Karpas-422 (cell line): ENCODE measurements around the gene HIP1R. TPM values are rescaled to one million over a fixed set of nuclear protein-coding genes. Genes with fewer than 3 reads are reported as not detected.

ENCODE experiments used
- DNase-seq: peaks from one replicate; pipeline ENCODE4 v3.0.0-alpha.2; 2015
- H2AFZ ChIP-seq: fragments of 200-600 bp; sonication (generic); 2 replicates; pipeline ENCODE4 v1.6.1; 2014; ENCODE audit warnings: antibody characterized with exemption, low read length, mixed read lengths
- H3K27ac ChIP-seq: fragments of 200-600 bp; sonication (generic); 2 replicates; pipeline ENCODE4 v1.5.1; 2014; ENCODE audit warnings: mild to moderate bottlenecking, low read length, moderate library complexity
- H3K27me3 ChIP-seq: fragments of 200-600 bp; sonication (generic); 2 replicates; pipeline ENCODE4 v1.6.1; 2014; ENCODE audit warnings: low read length, mixed read lengths
- H3K36me3 ChIP-seq: fragments of 200-600 bp; sonication (generic); 2 replicates; pipeline ENCODE4 v1.6.1; 2014; ENCODE audit warnings: low read length, mixed read lengths; ENCODE audit not compliant: insufficient read depth
- H3K4me1 ChIP-seq: fragments of 200-600 bp; sonication (generic); 2 replicates; pipeline ENCODE4 v1.6.1; 2014; ENCODE audit warnings: mild to moderate bottlenecking, low read length, mixed read lengths
- H3K4me2 ChIP-seq: fragments of 200-600 bp; sonication (generic); 2 replicates; pipeline ENCODE4 v1.6.1; 2014; ENCODE audit warnings: low read length, low read depth, mild to moderate bottlenecking; ENCODE audit not compliant: poor library complexity, severe bottlenecking
- H3K4me3 ChIP-seq: fragments of 200-600 bp; sonication (generic); 2 replicates; pipeline ENCODE4 v1.5.1; 2014; ENCODE audit warnings: mild to moderate bottlenecking, antibody characterized with exemption, low read length, mixed read lengths
- H3K79me2 ChIP-seq: fragments of 200-600 bp; sonication (generic); 2 replicates; pipeline ENCODE4 v1.6.1; 2014; ENCODE audit warnings: mild to moderate bottlenecking, low read length, mixed read lengths
- H3K9ac ChIP-seq: fragments of 200-600 bp; sonication (generic); 2 replicates; pipeline ENCODE4 v1.6.0; 2014; ENCODE audit warnings: low read length
- H3K9me2 ChIP-seq: fragments of 200-600 bp; sonication (generic), shearing (Covaris generic); replicated peaks from 2 replicates; pipeline ENCODE4 v1.6.0; 2014; ENCODE audit warnings: mild to moderate bottlenecking, low read length, moderate library complexity; ENCODE audit not compliant: insufficient read depth
- H3K9me3 ChIP-seq: fragments of 300-700, 200-600 bp; sonication (generic); 2 replicates; pipeline ENCODE4 v1.6.1; 2014; ENCODE audit warnings: low read length, mixed read lengths
- H4K20me1 ChIP-seq: fragments of 200-600 bp; sonication (generic); 2 replicates; pipeline ENCODE4 v1.6.1; 2014; ENCODE audit warnings: mild to moderate bottlenecking, antibody characterized with exemption, low read length, low read depth; ENCODE audit not compliant: insufficient read depth
- total RNA-seq: library from RNA; depleted of rRNA; stranded (reverse); fragments of >200 nt; shearing (Covaris generic); gene quantifications from 2 replicates; pipeline ENCODE4 v1.2.3, GENCODE V29; 2014; ENCODE audit warnings: low replicate concordance; rRNA removed

The HIP1R gene, protein sequence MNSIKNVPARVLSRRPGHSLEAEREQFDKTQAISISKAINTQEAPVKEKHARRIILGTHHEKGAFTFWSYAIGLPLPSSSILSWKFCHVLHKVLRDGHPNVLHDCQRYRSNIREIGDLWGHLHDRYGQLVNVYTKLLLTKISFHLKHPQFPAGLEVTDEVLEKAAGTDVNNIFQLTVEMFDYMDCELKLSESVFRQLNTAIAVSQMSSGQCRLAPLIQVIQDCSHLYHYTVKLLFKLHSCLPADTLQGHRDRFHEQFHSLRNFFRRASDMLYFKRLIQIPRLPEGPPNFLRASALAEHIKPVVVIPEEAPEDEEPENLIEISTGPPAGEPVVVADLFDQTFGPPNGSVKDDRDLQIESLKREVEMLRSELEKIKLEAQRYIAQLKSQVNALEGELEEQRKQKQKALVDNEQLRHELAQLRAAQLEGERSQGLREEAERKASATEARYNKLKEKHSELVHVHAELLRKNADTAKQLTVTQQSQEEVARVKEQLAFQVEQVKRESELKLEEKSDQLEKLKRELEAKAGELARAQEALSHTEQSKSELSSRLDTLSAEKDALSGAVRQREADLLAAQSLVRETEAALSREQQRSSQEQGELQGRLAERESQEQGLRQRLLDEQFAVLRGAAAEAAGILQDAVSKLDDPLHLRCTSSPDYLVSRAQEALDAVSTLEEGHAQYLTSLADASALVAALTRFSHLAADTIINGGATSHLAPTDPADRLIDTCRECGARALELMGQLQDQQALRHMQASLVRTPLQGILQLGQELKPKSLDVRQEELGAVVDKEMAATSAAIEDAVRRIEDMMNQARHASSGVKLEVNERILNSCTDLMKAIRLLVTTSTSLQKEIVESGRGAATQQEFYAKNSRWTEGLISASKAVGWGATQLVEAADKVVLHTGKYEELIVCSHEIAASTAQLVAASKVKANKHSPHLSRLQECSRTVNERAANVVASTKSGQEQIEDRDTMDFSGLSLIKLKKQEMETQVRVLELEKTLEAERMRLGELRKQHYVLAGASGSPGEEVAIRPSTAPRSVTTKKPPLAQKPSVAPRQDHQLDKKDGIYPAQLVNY
- total RNA-seq, result 19.4 and 42.9 TPM in 2 replicates

DNA sequence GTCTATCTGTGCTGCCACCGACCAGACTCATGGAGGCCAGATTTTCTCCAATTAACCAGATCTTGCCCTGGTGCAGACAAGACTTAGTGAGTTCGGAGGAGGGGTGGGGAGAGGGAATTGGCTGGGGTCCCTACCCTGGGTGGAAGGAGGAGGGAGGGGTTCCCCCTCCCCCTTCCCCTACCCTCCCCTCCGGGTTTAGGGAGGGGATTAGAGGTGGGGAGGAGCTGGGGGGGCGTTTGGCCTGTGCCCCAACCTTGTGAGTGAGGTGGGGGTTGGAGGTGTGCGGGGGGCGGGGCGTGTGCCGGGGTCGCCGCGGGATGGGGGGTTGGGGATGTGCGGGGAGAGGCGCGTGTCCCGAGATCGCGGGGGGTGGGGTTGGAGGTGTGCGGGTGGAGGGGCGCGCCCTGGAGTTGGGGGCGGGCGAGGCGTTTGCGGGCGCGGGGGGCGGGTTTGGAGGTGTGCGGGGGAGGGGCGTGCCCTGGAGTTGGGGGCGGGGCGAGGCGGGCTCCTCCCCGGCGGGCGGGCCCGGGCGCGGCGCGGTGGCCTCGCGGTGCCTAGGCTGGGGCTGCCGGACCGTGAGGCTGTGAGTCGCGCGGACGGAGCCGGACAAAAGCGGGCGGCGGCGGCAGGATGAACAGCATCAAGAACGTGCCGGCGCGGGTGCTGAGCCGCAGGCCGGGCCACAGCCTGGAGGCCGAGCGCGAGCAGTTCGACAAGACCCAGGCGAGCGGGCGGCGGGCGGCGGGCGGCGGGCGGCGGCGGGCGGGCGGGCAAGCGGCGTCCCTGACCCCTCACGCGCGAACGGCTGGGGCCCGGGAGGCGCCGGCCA, at the start of gene HIP1R:
HIP1R (plus strand) TSS at position 537 of the 829 bp plus-strand sequence; CDS start at position 631, 94 bp downstream.
- H3K9me3 ChIP-seq, result no peaks in the 10 kb centered on the region
- H4K20me1 ChIP-seq, result peaks cover 22% of the 10 kb centered on the region
- H3K9me2 ChIP-seq, result no peaks in the 10 kb centered on the region
- H3K79me2 ChIP-seq, result no peaks in the 10 kb centered on the region
- no peaks in the 10 kb centered on the region for H3K36me3 ChIP-seq
- H3K4me3 ChIP-seq, result peak within 1 kb of the TSS; percentile 82
- H3K27me3 ChIP-seq, result no peaks in the 10 kb centered on the region
- H3K27ac ChIP-seq, result no peak within 1 kb of the TSS
- peak within 1 kb of the TSS; percentile 72 for H2AFZ ChIP-seq
- H3K4me2 ChIP-seq, result peak within 1 kb of the TSS; percentile 99
- H3K4me1 ChIP-seq, result peaks cover 30% of the 10 kb centered on the region
- DNase-seq, result peak; percentile 76
- H3K9ac ChIP-seq, result peak within 1 kb of the TSS; percentile 73

DNA sequence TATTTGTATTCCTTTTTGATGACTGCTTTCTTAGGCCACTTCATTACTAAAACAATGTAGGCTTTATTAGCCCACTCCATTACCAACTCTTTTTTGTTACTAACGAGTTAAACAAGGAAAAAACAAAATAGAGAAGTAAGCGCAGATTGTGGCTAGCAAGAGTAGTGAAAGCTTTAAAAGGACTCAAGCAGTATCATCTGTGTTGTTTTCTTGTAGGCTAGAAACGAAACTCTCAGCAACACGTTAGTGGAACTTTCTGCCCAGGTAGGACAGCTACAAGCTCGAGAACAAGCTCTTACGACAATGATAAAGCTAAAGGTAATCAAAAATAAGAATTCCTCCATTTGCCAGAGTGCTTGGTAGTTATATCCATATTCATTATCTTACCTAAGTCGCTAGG, 49.8 kb upstream of the HIP1R start:
- no peaks in the 10 kb centered on the region for H3K36me3 ChIP-seq
- H3K9me2 ChIP-seq, result no peaks in the 10 kb centered on the region
- H4K20me1 ChIP-seq, result no peaks in the 10 kb centered on the region
- no peaks in the 10 kb centered on the region for H3K79me2 ChIP-seq
- no peak for DNase-seq
- no peak overlapping the region for H3K4me3 ChIP-seq
- H3K9ac ChIP-seq, result no peak overlapping the region
- no peak overlapping the region for H2AFZ ChIP-seq
- H3K4me2 ChIP-seq, result no peak overlapping the region
- H3K27ac ChIP-seq, result no peak overlapping the region
- no peaks in the 10 kb centered on the region for H3K27me3 ChIP-seq
- no peaks in the 10 kb centered on the region for H3K9me3 ChIP-seq
- H3K4me1 ChIP-seq, result no peaks in the 10 kb centered on the region

GRCh38 chr12:122788387-122788786, 46.9 kb upstream of the HIP1R start:
- Histone ChIP-seq H3K4me1 (no peaks in the 10 kb centered on the region), H3K9me3 (no peaks in the 10 kb centered on the region), H3K27me3 (no peaks in the 10 kb centered on the region), H3K9me2 (no peaks in the 10 kb centered on the region), H3K4me2 (no peak overlapping the region), H3K36me3 (no peaks in the 10 kb centered on the region), H3K27ac (no peak overlapping the region), H3K9ac (no peak overlapping the region), H2AFZ (no peak overlapping the region), H4K20me1 (no peaks in the 10 kb centered on the region), H3K4me3 (no peak overlapping the region), H3K79me2 (no peaks in the 10 kb centered on the region)
- DNase-seq, result no peak

DNA sequence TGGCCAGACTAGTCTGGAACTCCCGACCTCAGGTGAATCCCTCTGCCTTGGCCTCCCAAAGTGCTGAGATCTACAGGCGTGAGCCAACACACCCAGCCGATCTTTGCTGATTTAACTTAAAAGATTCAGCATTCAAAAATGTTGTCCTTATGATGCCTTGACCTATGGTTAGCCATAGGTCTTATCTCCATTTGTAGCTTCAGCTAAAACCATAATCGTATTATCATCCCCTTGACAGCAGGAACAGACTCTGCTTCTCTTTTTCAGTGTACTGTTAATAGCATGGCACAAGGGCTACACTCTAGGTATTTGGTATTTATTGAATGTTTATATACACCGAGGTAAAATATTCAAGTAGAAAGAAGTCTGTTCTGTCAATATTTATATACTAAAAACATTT, 45.6 kb upstream of the HIP1R start:
- no peaks in the 10 kb centered on the region for H3K27me3 ChIP-seq
- DNase-seq, result no peak
- no peak overlapping the region for H3K4me3 ChIP-seq
- H4K20me1 ChIP-seq, result no peaks in the 10 kb centered on the region
- no peak overlapping the region for H2AFZ ChIP-seq
- H3K9ac ChIP-seq, result no peak overlapping the region
- no peaks in the 10 kb centered on the region for H3K79me2 ChIP-seq
- no peaks in the 10 kb centered on the region for H3K4me1 ChIP-seq
- H3K9me2 ChIP-seq, result no peaks in the 10 kb centered on the region
- H3K9me3 ChIP-seq, result no peaks in the 10 kb centered on the region
- H3K36me3 ChIP-seq, result no peaks in the 10 kb centered on the region
- no peak overlapping the region for H3K4me2 ChIP-seq
- no peak overlapping the region for H3K27ac ChIP-seq

DNA sequence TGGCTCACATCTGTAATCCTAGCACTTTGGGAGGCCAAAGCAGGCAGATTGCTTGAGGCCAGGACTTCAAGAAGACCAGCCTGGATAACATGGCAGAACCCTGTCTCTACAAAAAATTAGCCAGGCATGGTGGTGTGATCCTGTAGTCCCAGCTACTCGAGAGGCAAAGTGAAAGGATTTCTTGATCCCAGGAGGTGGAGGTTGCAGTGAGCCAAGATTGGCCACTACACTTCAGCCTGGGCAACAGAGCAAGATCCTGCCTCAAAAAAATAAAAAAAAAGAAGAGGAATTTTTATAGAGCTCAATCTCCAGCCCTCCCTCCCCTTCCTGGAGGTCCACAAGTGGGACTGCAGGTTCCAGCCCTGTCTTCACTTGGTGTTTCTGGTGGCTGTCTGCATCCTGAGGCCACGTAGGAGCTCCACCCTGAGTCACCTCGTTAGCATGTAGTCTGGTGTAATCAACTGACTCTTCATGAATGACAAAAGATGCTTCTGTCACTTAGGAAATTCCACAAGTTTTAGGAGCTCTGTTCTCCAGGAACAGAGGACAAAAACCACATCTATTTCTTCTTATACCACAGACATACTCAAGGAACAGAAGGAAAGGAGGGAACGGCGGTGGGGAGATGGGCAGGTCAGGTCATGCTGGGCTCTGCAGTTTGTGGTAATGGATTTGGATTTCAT, 44.7 kb upstream of the HIP1R start:
- Histone ChIP-seq H4K20me1 (no peaks in the 10 kb centered on the region), H3K4me2 (no peak overlapping the region), H3K4me3 (no peak overlapping the region), H3K9me3 (no peaks in the 10 kb centered on the region), H3K9me2 (no peaks in the 10 kb centered on the region), H2AFZ (no peak overlapping the region), H3K4me1 (no peaks in the 10 kb centered on the region), H3K9ac (no peak overlapping the region), H3K27me3 (no peaks in the 10 kb centered on the region), H3K36me3 (no peaks in the 10 kb centered on the region), H3K79me2 (no peaks in the 10 kb centered on the region), H3K27ac (no peak overlapping the region)
- no peak for DNase-seq

- H3K4me2 ChIP-seq, result no peak overlapping the region
- peak; percentile 86 for DNase-seq
- H2AFZ ChIP-seq, result no peak overlapping the region
Observed at GRCh38 chr12:122793685-122794106, 41.6 kb upstream of the HIP1R start.

DNA sequence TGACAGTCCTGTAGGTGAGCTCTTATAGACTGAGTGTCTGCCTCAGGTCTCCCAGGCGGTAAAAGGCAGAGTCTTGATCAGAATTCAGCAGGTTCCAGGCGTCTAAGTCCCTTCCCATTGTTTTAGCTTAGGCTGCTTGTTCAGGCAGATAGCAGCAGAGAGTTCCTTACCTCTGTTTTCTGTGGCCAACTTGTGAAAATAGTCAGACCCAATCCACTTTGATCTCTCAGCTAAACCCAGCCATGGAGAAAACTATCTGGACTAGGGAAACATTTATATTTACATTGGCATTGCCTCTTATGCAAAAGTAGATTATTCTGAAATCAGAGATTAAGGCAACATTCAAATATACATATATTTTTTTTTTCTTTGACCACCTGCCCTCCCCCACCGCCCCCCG, 39.5 kb upstream of the HIP1R start:
- Histone ChIP-seq H3K79me2 (no peaks in the 10 kb centered on the region), H3K27me3 (no peaks in the 10 kb centered on the region), H3K27ac (no peak overlapping the region), H3K9me2 (no peaks in the 10 kb centered on the region), H3K36me3 (no peaks in the 10 kb centered on the region), H3K9me3 (no peaks in the 10 kb centered on the region), H3K9ac (no peak overlapping the region), H3K4me2 (no peak overlapping the region), H3K4me3 (no peak overlapping the region), H3K4me1 (no peaks in the 10 kb centered on the region), H4K20me1 (no peaks in the 10 kb centered on the region), H2AFZ (no peak overlapping the region)
- DNase-seq, result no peak

More at GRCh38 chr12:122793685-122794106, 41.6 kb upstream of the HIP1R start:
- no peaks in the 10 kb centered on the region for H3K4me1 ChIP-seq
- H3K27me3 ChIP-seq, result no peaks in the 10 kb centered on the region
- H3K79me2 ChIP-seq, result no peaks in the 10 kb centered on the region
- H3K27ac ChIP-seq, result no peak overlapping the region
- H4K20me1 ChIP-seq, result no peaks in the 10 kb centered on the region
- H3K9me3 ChIP-seq, result no peaks in the 10 kb centered on the region
- no peak overlapping the region for H3K9ac ChIP-seq
- no peak overlapping the region for H3K4me3 ChIP-seq
- H3K36me3 ChIP-seq, result no peaks in the 10 kb centered on the region
- no peaks in the 10 kb centered on the region for H3K9me2 ChIP-seq
